Adrenal gland (tissue), 5 donors: ENCODE data around the gene CILP2.

ENCODE experiments used
- CTCF ChIP-seq, 6 experiments: fragments of 450-650 bp in 4 of 6; fragments of 200-600 bp in 2 of 6; sonication (generic) in 1 of 6; IDR thresholded peaks; 1 replicate in 5 of 6; 2 replicates in 1 of 6; pipeline versions ENCODE4 v1.5.1 to v1.8.0; 2016 to 2021; ENCODE audit warnings: antibody characterized with exemption in 6 of 6, mild to moderate bottlenecking in 2 of 6, moderate library complexity in 1 of 6
- POLR2A ChIP-seq, 2 donors: fragments of 450-650 bp; IDR thresholded peaks; one replicate each; pipeline ENCODE4 v1.6.1; 2017; ENCODE audit warnings: antibody characterized with exemption in 2 of 2, mild to moderate bottlenecking in 2 of 2, moderate library complexity in 1 of 2
- donor health status: DM: no; HTN: no; CAD: no.

- TF ChIP-seq CTCF (IDR thresholded peaks at IDR 0.05) (no peak), POLR2A (IDR thresholded peaks at IDR 0.05) (no peak)
Measured at GRCh38 chr19:19529783-19530422, 8.2 kb upstream of the CILP2 start.
